ENCODE data around the gene GNA12.

Gene GNA12

GRCh38 chr7:2830609-2831376 lies 13.3 kb downstream of the GNA12 start:
- no peak overlapping the region for H3K4me3 ChIP-seq (ENCODE audit: low read length)
- TF ChIP-seq CTCF (conservative IDR thresholded peaks at IDR 0.05; ENCODE audit: low read length) = no peak
- DNase-seq (ENCODE audit: low read depth) = no peak

- no peak for TF ChIP-seq CTCF (conservative IDR thresholded peaks at IDR 0.05; ENCODE audit: low read length)
- DNase-seq (ENCODE audit: low read depth) = no peak
- H3K4me3 ChIP-seq (ENCODE audit: low read length) = no peak overlapping the region
Measured at GRCh38 chr7:2829040-2829439, 15.1 kb downstream of the GNA12 start.

GRCh38 chr7:2826771-2827170 lies 17.3 kb downstream of the GNA12 start:
- DNase-seq (ENCODE audit: low read depth) = no peak
- no peak for TF ChIP-seq CTCF (conservative IDR thresholded peaks at IDR 0.05; ENCODE audit: low read length)
- no peak overlapping the region for H3K4me3 ChIP-seq (ENCODE audit: low read length)

- no peak overlapping the region for H3K4me3 ChIP-seq (ENCODE audit: low read length)
- TF ChIP-seq CTCF (conservative IDR thresholded peaks at IDR 0.05; ENCODE audit: low read length) = no peak
- no peak for DNase-seq (ENCODE audit: low read depth)
Measured at GRCh38 chr7:2825559-2826227, 18.4 kb downstream of the GNA12 start.

GRCh38 chr7:2824678-2825461 lies 19.2 kb downstream of the GNA12 start:
- H3K4me3 ChIP-seq (ENCODE audit: low read length) = no peak overlapping the region
- DNase-seq (ENCODE audit: low read depth) = no peak
- TF ChIP-seq CTCF (conservative IDR thresholded peaks at IDR 0.05; ENCODE audit: low read length) = no peak

- DNase-seq (ENCODE audit: low read depth) = no peak
- no peak for TF ChIP-seq CTCF (conservative IDR thresholded peaks at IDR 0.05; ENCODE audit: low read length)
- H3K4me3 ChIP-seq (ENCODE audit: low read length) = no peak overlapping the region
Measured at GRCh38 chr7:2824026-2824677, 20.0 kb downstream of the GNA12 start.
